HCT116 (cell line): ENCODE data around the gene LCLAT1. TPM values are rescaled to one million over a fixed set of nuclear protein-coding genes. Genes with fewer than 3 reads are reported as not detected.

Source experiments
- CEBPB ChIP-seq: IDR thresholded peaks from 2 replicates; pipeline ENCODE4 v1.6.1; 2012; ENCODE audit warnings: low read depth
- POLR2AphosphoS5 ChIP-seq: IDR thresholded peaks from 2 replicates; pipeline ENCODE4 v1.6.1; 2011; ENCODE audit warnings: mild to moderate bottlenecking, low read depth, low read length, moderate library complexity
- YY1 ChIP-seq: IDR thresholded peaks from 2 replicates; pipeline ENCODE4 v1.6.1; 2011; ENCODE audit warnings: low read length, low read depth, moderate library complexity, mild to moderate bottlenecking; ENCODE audit not compliant: insufficient replicate concordance; ENCODE audit errors: extremely low read depth
- ZBTB33 ChIP-seq: IDR thresholded peaks from 2 replicates; pipeline ENCODE4 v1.6.1; 2011; ENCODE audit warnings: mild to moderate bottlenecking, low read length, moderate library complexity; ENCODE audit not compliant: insufficient replicate concordance; ENCODE audit errors: extremely low read depth
- total RNA-seq: library from RNA; stranded (reverse); gene quantifications from one replicate; pipeline ENCODE4 v1.2.1, GENCODE V29; 2021; ENCODE audit not compliant: unreplicated experiment
- TF ChIP-seq, protein P1 (sequence below): IDR thresholded peaks from 2 replicates; pipeline ENCODE4 v1.6.1; 2012
- TF ChIP-seq, protein P2 (sequence below): IDR thresholded peaks from 2 replicates; pipeline ENCODE4 v1.6.1; 2012; ENCODE audit warnings: low read depth

The LCLAT1 gene
- total RNA-seq, 1 experiment from 2014 or later, result 36.2 TPM

- TF ChIP-seq ZBTB33 (no peak), YY1 (no peak), CEBPB (no peak), POLR2AphosphoS5 (no peak)
- TF ChIP-seq, protein P1, sequence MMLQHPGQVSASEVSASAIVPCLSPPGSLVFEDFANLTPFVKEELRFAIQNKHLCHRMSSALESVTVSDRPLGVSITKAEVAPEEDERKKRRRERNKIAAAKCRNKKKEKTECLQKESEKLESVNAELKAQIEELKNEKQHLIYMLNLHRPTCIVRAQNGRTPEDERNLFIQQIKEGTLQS, result no peak
- TF ChIP-seq, protein P2, sequence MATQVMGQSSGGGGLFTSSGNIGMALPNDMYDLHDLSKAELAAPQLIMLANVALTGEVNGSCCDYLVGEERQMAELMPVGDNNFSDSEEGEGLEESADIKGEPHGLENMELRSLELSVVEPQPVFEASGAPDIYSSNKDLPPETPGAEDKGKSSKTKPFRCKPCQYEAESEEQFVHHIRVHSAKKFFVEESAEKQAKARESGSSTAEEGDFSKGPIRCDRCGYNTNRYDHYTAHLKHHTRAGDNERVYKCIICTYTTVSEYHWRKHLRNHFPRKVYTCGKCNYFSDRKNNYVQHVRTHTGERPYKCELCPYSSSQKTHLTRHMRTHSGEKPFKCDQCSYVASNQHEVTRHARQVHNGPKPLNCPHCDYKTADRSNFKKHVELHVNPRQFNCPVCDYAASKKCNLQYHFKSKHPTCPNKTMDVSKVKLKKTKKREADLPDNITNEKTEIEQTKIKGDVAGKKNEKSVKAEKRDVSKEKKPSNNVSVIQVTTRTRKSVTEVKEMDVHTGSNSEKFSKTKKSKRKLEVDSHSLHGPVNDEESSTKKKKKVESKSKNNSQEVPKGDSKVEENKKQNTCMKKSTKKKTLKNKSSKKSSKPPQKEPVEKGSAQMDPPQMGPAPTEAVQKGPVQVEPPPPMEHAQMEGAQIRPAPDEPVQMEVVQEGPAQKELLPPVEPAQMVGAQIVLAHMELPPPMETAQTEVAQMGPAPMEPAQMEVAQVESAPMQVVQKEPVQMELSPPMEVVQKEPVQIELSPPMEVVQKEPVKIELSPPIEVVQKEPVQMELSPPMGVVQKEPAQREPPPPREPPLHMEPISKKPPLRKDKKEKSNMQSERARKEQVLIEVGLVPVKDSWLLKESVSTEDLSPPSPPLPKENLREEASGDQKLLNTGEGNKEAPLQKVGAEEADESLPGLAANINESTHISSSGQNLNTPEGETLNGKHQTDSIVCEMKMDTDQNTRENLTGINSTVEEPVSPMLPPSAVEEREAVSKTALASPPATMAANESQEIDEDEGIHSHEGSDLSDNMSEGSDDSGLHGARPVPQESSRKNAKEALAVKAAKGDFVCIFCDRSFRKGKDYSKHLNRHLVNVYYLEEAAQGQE, result no peak
Measured at GRCh38 chr2:30398084-30398873, 48.8 kb upstream of the LCLAT1 start (continued).
